H9 (cell line): ENCODE data around the gene NSL1. TPM values are rescaled to one million over a fixed set of nuclear protein-coding genes. Genes with fewer than 3 reads are reported as not detected.

Experiments
- DNase-seq: peaks from one replicate; pipeline ENCODE4 v3.0.0-alpha.2; 2017
- H2AFZ ChIP-seq: one replicate; pipeline ENCODE4 v1.6.1; 2013; ENCODE audit warnings: mild to moderate bottlenecking, low read length, control low read depth, moderate library complexity
- H2AK5ac ChIP-seq: 2 replicates; pipeline ENCODE4 v1.6.1; 2013; ENCODE audit warnings: low read length, control low read depth, mixed read lengths; ENCODE audit not compliant: insufficient read length
- H2BK120ac ChIP-seq: one replicate; pipeline ENCODE4 v1.6.1; 2013; ENCODE audit warnings: low read depth, mild to moderate bottlenecking, low read length, control low read depth, inconsistent platforms; ENCODE audit not compliant: poor library complexity, severe bottlenecking
- H2BK12ac ChIP-seq: 2 replicates; pipeline ENCODE4 v1.6.1; 2013; ENCODE audit warnings: low read length, control low read depth, mixed read lengths, low read depth; ENCODE audit not compliant: insufficient read length
- H2BK15ac ChIP-seq: 2 replicates; pipeline ENCODE4 v1.6.1; 2013; ENCODE audit warnings: low read depth, low read length, control low read depth
- H2BK20ac ChIP-seq: one replicate; pipeline ENCODE4 v1.6.1; 2013; ENCODE audit warnings: low read depth, mild to moderate bottlenecking, low read length, control low read depth, inconsistent platforms; ENCODE audit not compliant: poor library complexity, severe bottlenecking
- H2BK5ac ChIP-seq: 2 replicates; pipeline ENCODE4 v1.6.1; 2013; ENCODE audit warnings: low read length, control low read depth, mixed read lengths; ENCODE audit not compliant: insufficient read length
- H3K14ac ChIP-seq: 2 replicates; pipeline ENCODE4 v1.6.1; 2013; ENCODE audit warnings: low read length, control low read depth; ENCODE audit not compliant: insufficient read depth
- H3K18ac ChIP-seq: 2 replicates; pipeline ENCODE4 v1.6.1; 2013; ENCODE audit warnings: low read depth, mild to moderate bottlenecking, mixed read lengths, low read length, control low read depth; ENCODE audit not compliant: insufficient read length
- H3K23ac ChIP-seq: 2 replicates; pipeline ENCODE4 v1.6.1; 2013; ENCODE audit warnings: low read length, control low read depth, mixed read lengths, low read depth; ENCODE audit not compliant: insufficient read length
- H3K23me2 ChIP-seq: 2 replicates; pipeline ENCODE4 v1.6.1; 2013; ENCODE audit warnings: low read depth, mild to moderate bottlenecking, mixed read lengths, low read length, control low read depth; ENCODE audit not compliant: insufficient read length, poor library complexity, severe bottlenecking
- H3K27ac ChIP-seq: 2 replicates; pipeline ENCODE4 v1.5.1; 2013; ENCODE audit warnings: low read length, control low read depth, mixed read lengths, low read depth; ENCODE audit not compliant: insufficient read length
- H3K27me3 ChIP-seq: 2 replicates; pipeline ENCODE4 v1.6.1; 2013; ENCODE audit warnings: low read length, control low read depth, inconsistent platforms; ENCODE audit not compliant: insufficient read depth
- H3K4ac ChIP-seq: 2 replicates; pipeline ENCODE4 v1.6.1; 2013; ENCODE audit warnings: low read depth, mild to moderate bottlenecking, control low read depth, inconsistent platforms, low read length, moderate library complexity
- H3K4me1 ChIP-seq: 2 replicates; pipeline ENCODE4 v1.6.1; 2013; ENCODE audit warnings: low read length, control low read depth, inconsistent platforms; ENCODE audit not compliant: insufficient read depth
- H3K4me2 ChIP-seq: 2 replicates; pipeline ENCODE4 v1.6.1; 2013; ENCODE audit warnings: low read length, control low read depth, mixed read lengths; ENCODE audit not compliant: insufficient read length, insufficient read depth
- H3K56ac ChIP-seq: 2 replicates; pipeline ENCODE4 v1.6.1; 2013; ENCODE audit warnings: low read depth, mild to moderate bottlenecking, mixed read lengths, low read length, control low read depth; ENCODE audit not compliant: insufficient read length
- H3K79me1 ChIP-seq: 2 replicates; pipeline ENCODE4 v1.6.1; 2013; ENCODE audit warnings: low read depth, mild to moderate bottlenecking, moderate library complexity, low read length, control low read depth, inconsistent platforms; ENCODE audit not compliant: insufficient read depth, poor library complexity, severe bottlenecking
- H3K79me2 ChIP-seq: 2 replicates; pipeline ENCODE4 v1.6.1; 2013; ENCODE audit warnings: low read length, control low read depth, inconsistent platforms; ENCODE audit not compliant: insufficient read depth
- H3K9ac ChIP-seq: 2 replicates; pipeline ENCODE4 v1.6.1; 2013; ENCODE audit warnings: low read length, control low read depth, mixed read lengths; ENCODE audit not compliant: insufficient read length; ENCODE audit errors: extremely low read depth
- H3K9me3 ChIP-seq: one replicate; pipeline ENCODE4 v1.6.1; 2013; ENCODE audit warnings: low read depth, low read length, inconsistent platforms; ENCODE audit not compliant: control insufficient read depth
- H3T11ph ChIP-seq: one replicate; pipeline ENCODE4 v1.6.1; 2013; ENCODE audit warnings: mild to moderate bottlenecking, low read length, control low read depth, inconsistent platforms
- H4K20me1 ChIP-seq: one replicate; pipeline ENCODE4 v1.6.1; 2013; ENCODE audit not compliant: control insufficient read depth, insufficient read length, insufficient read depth
- H4K5ac ChIP-seq: 2 replicates; pipeline ENCODE4 v1.6.1; 2013; ENCODE audit warnings: low read depth, mild to moderate bottlenecking, mixed read lengths, low read length, control low read depth; ENCODE audit not compliant: insufficient read length
- H4K8ac ChIP-seq: replicated peaks from 2 replicates; pipeline ENCODE4 v1.6.1; 2013; ENCODE audit warnings: low read length, control low read depth, mixed read lengths, low read depth; ENCODE audit not compliant: insufficient read length
- H4K91ac ChIP-seq: 2 replicates; pipeline ENCODE4 v1.6.1; 2013; ENCODE audit warnings: low read depth, mild to moderate bottlenecking, moderate library complexity, mixed read lengths, low read length, control low read depth; ENCODE audit not compliant: insufficient read length
- H3K27ac Mint-ChIP-seq, 3 experiments: 2 replicates in 2 of 3; 3 replicates in 1 of 3; pipeline ENCODE4 v1.8.0; 2020 to 2021; ENCODE audit warnings: mixed read lengths in 3 of 3, mild to moderate bottlenecking in 1 of 3, moderate library complexity in 1 of 3
- H3K27me3 Mint-ChIP-seq: 2 replicates; pipeline ENCODE4 v1.8.0; 2021; ENCODE audit warnings: low read depth, mild to moderate bottlenecking, moderate library complexity, mixed read lengths
- H3K36me3 Mint-ChIP-seq, 3 experiments: 2 replicates in 2 of 3; 3 replicates in 1 of 3; pipeline ENCODE4 v1.8.0; 2020 to 2021; ENCODE audit warnings: low read depth in 3 of 3, mixed read lengths in 3 of 3; ENCODE audit not compliant: insufficient read depth in 1 of 3
- H3K4me1 Mint-ChIP-seq, 2 experiments: 2 replicates each; pipeline ENCODE4 v1.8.0; 2020; ENCODE audit warnings: mixed read lengths in 2 of 2
- H3K4me3 Mint-ChIP-seq, 2 experiments: 2 replicates in 1 of 2; 3 replicates in 1 of 2; pipeline ENCODE4 v1.8.0; 2020 to 2021; ENCODE audit warnings: mild to moderate bottlenecking in 2 of 2, mixed read lengths in 2 of 2, moderate library complexity in 1 of 2
- H3K9me3 Mint-ChIP-seq, 2 experiments: 2 replicates in 1 of 2; 3 replicates in 1 of 2; pipeline ENCODE4 v1.8.0; 2020; ENCODE audit warnings: mild to moderate bottlenecking in 2 of 2, mixed read lengths in 2 of 2, moderate library complexity in 1 of 2
- CTCF ChIP-seq: fragments of 200-600 bp; sonication (generic); conservative IDR thresholded peaks from 3 replicates; pipeline ENCODE4 v1.8.0; 2021; ENCODE audit warnings: antibody characterized with exemption, mild to moderate bottlenecking
- WGBS: extraction: QIAGEN DNeasy Blood & Tissue Kit; methylation state at CpG from one replicate; pipeline ENCODE4 v1.1.7; 2013; ENCODE audit warnings: missing lambda C conversion rate, low lambda C conversion rate, mixed read lengths; ENCODE audit not compliant: insufficient read length; ENCODE audit errors: extremely low coverage; 5-methylcytosine and 5-hydroxymethylcytosine counted together
- total RNA-seq: library from RNA; stranded (reverse); gene quantifications from 2 replicates; pipeline ENCODE4 v1.2.1, GENCODE V29; 2021

NSL1 gene
- total RNA-seq, 1 experiment from 2014 or later: 49.3 TPM

GRCh38 chr1:212824201-212824600 is 32.6 kb upstream of the NSL1 start:
- Histone ChIP-seq H4K8ac (no peak overlapping the region), H2BK12ac (no peak overlapping the region), H4K20me1 (no peaks in the 10 kb centered on the region), H3K56ac (no peak overlapping the region), H3K14ac (no peak overlapping the region), H3K9ac (no peak overlapping the region), H3K4me2 (no peak overlapping the region), H3K79me1 (no peaks in the 10 kb centered on the region), H3T11ph (no peak overlapping the region), H4K91ac (no peak overlapping the region), H3K79me2 (no peaks in the 10 kb centered on the region), H3K27me3 (no peaks in the 10 kb centered on the region), H2BK15ac (no peak overlapping the region), H3K18ac (no peak overlapping the region), H2BK20ac (no peak overlapping the region), H3K4ac (no peak overlapping the region), H2BK120ac (no peak overlapping the region), H2AK5ac (no peak overlapping the region), H3K23me2 (no peaks in the 10 kb centered on the region), H3K9me3 (peaks cover 10% of the 10 kb centered on the region), H3K27ac (no peak overlapping the region), H4K5ac (no peak overlapping the region), H2BK5ac (no peak overlapping the region), H2AFZ (no peak overlapping the region), H3K23ac (no peak overlapping the region), H3K4me1 (no peaks in the 10 kb centered on the region; the same call in 1 of the 2 replicates)
- H3K27me3 Mint-ChIP-seq: no peaks in the 10 kb centered on the region; the same call in none of the 2 replicates
- WGBS: no CpG with 5 or more reads among the region's 16 CpGs
- TF ChIP-seq CTCF: no peak
- no peak overlapping the region for H3K4me3 Mint-ChIP-seq
- H3K36me3 Mint-ChIP-seq: peaks cover 17 to 26% (median 18%) of the 10 kb centered on the region in 3 experiments
- peaks cover 6 to 9% of the 10 kb centered on the region in 2 experiments for H3K4me1 Mint-ChIP-seq
- no peak for DNase-seq
- peaks cover 20 to 30% of the 10 kb centered on the region in 2 experiments for H3K9me3 Mint-ChIP-seq
- no peak overlapping the region for H3K27ac Mint-ChIP-seq
